ENCODE results near the gene LCN1.

LCN1 gene

DNA sequence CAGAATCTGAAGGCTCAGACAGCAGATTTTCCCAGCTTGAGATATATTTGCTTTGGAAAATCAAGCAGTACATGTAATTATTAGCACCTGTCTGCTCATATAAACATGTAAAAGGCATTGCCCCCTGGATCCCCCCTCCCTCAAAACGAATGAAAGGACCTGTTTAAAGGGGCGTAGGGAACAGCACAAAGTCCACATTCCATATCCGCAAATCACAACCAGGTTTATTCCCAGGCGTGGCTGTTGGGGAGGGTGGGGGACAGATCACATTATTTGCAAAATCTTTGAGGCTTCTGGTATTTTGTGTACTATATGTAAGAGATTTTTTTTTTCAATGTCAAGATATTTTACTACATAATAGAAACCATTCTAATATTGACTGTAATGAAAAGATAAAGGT, 29.5 kb upstream of the LCN1 start:
- no peak overlapping the region for H3K4me3 ChIP-seq (ENCODE audit: low read length)
- H3K27ac ChIP-seq (ENCODE audit: low read depth, low read length) = no peak overlapping the region
- no peak overlapping the region for H3K9ac ChIP-seq (ENCODE audit: low read length)
- peaks cover 3% of the 10 kb centered on the region for H3K36me3 ChIP-seq (ENCODE audit: control insufficient read depth, insufficient read depth, low read length)
- H3K4me1 ChIP-seq (ENCODE audit: control insufficient read depth, insufficient read depth, low read length) = no peaks in the 10 kb centered on the region
- H3K27me3 ChIP-seq (ENCODE audit: control insufficient read depth, insufficient read depth, low read length) = no peaks in the 10 kb centered on the region

DNA sequence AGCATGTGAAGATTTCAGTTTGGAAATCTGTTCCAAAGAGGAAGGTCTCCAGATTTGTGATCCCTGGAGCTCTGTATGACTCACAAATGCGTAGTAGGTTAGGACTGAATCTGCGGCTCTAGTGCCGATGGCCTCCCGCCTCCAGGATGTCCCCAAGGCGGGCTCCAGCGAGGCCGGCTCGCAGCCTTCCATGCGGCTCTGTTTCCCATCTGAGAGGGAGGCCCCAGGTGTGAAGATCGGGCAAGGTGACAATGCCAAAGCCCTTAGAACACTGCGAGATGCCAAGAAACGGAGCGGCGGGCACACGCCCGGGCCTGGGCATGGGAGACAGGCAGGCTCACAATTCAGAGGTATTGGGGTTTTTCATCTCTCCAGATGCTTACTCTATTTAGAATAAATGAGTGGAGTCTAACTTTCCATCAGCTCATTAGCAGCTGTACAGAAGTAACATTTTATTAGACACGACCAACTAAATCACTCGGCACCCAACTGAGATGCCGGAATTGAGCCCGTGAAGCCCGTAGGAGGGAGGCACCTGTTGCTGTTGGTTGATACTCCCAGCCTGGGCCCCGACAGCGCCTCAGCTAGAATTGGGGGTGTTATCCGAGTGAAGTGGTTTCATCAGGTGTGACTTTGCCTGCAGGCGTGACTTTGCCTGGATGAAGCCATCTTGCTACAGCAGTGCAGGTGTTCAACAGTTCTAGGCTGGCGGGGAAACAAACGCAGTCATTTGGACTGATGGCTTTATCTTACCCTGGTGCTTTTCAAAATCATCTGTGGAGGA, 28.2 kb upstream of the LCN1 start:
- Histone ChIP-seq H3K4me1 (ENCODE audit: control insufficient read depth, insufficient read depth, low read length) (no peaks in the 10 kb centered on the region), H3K36me3 (ENCODE audit: control insufficient read depth, insufficient read depth, low read length) (no peaks in the 10 kb centered on the region), H3K9ac (ENCODE audit: low read length) (no peak overlapping the region), H3K27ac (ENCODE audit: low read depth, low read length) (no peak overlapping the region), H3K4me3 (ENCODE audit: low read length) (no peak overlapping the region), H3K27me3 (ENCODE audit: control insufficient read depth, insufficient read depth, low read length) (no peaks in the 10 kb centered on the region)

DNA sequence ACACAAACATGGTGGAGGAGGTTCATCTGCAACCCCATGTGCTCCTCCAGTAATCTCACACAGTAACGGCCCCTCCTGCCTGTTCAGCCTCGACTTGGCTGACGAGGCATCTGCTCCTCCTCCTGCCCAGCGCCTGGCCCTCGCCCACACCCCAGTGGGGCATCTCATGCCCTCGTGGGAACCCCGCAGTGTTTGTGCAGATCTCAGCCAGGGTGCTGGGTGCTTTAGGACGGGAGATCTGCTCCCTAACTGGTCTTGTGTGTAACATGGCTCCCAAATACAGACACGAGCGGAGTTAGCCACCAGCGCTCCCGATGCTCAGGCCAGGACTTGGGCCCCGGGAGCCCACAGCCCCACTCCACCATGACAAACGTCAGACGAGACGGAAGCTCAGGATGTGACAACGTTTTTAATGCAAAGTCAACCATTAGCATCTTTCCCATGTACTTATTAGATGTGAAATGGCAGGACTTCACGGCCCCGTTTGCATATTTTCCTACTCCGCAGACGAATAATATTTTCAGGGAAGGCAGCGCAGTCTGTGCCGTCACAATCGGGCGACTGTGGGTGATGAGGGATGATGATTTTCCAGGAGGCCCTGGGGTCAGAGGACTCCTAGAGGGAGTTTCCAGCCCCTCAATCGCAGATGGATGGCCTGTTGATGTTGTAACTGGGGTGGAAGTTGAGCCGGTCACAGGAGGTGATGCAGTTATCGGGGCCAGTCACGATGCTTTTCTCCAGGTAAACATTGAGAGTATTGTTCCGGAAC, 26.3 kb upstream of the LCN1 start:
- Histone ChIP-seq H3K27ac (ENCODE audit: low read depth, low read length) (no peak overlapping the region), H3K4me1 (ENCODE audit: control insufficient read depth, insufficient read depth, low read length) (no peaks in the 10 kb centered on the region), H3K4me3 (ENCODE audit: low read length) (no peak overlapping the region), H3K27me3 (ENCODE audit: control insufficient read depth, insufficient read depth, low read length) (no peaks in the 10 kb centered on the region), H3K9ac (ENCODE audit: low read length) (no peak overlapping the region), H3K36me3 (ENCODE audit: control insufficient read depth, insufficient read depth, low read length) (no peaks in the 10 kb centered on the region)

DNA sequence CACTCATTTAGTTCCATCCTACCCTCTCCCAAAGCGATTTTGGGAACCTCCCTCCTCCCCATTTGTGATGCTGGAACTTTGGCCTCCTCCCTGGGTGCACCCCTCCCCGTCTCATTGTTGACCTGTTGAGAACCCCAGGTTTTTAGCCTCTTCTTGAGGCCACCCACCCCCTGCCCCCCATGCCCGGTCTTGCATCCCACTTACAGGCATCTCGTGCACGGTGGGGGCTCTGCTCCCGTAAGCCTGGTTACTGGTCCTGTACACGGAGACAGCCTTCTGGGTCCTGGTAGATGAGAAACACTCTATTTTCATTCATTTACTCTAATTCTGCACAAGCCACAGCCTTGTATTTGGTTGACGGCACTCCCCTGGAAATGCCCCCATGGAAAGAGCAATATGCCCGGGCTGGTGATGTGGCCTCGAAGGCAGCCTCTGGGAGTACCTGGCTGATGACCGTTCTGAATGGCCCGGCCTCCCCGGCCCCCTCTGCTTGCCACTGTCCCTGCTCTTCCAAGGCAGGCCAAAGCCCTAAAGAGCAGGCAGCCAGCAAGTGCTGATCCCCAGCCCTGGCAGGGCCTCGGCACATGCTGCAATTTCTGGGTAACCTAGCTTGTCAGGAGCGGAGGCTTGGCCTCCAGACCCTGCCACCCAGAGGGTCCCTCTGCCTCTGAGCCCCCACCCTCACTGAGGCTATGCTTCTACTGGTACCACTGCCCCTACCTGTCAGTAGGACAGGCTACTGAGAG, 22.7 kb upstream of the LCN1 start:
- H3K9ac ChIP-seq (ENCODE audit: low read length) = no peak overlapping the region
- H3K36me3 ChIP-seq (ENCODE audit: control insufficient read depth, insufficient read depth, low read length) = peaks cover 7% of the 10 kb centered on the region
- H3K27me3 ChIP-seq (ENCODE audit: control insufficient read depth, insufficient read depth, low read length) = no peaks in the 10 kb centered on the region
- peaks cover 8% of the 10 kb centered on the region for H3K4me1 ChIP-seq (ENCODE audit: control insufficient read depth, insufficient read depth, low read length)
- H3K27ac ChIP-seq (ENCODE audit: low read depth, low read length) = no peak overlapping the region
- no peak overlapping the region for H3K4me3 ChIP-seq (ENCODE audit: low read length)

DNA sequence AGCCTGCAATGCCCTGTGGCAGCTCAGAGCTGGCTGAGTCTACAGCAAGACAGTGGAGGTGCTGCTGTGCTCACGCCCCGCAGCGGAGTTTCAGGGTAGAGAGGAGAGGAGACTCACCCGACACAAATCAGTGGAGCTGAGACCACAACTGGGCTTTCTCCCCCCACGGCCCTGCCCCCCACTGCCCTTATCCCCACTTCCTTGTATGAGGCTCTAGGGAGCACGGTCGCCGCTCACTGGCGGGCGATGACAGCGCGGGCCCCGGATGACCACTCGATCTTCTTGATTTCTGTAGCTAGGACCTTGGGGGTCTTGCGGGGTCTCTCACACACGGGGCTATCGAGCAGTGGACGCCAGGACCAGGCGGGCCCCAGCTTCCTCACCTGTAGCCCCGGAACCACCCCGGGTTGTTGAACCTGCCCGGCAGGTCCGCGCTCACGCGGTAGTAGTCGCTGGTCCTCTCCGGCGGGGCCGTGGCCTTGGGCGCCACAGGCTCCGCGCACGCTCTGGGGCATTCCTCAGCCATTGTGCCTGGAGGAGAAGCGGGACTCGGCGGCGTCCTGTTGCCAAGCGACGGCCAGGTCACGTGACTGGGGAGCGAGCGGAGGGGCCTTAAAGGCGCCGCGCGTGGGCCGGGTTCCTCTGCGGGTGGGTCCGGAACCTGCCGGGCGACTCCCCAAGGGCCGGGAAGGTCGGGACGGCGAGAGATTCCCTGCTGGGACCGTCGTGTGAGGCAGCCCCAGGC, 21.7 kb upstream of the LCN1 start:
- Histone ChIP-seq H3K4me3 (ENCODE audit: low read length) (peak overlapping the region; percentile 75), H3K9ac (ENCODE audit: low read length) (peak overlapping the region; percentile 10), H3K36me3 (ENCODE audit: control insufficient read depth, insufficient read depth, low read length) (peaks cover 14% of the 10 kb centered on the region), H3K27me3 (ENCODE audit: control insufficient read depth, insufficient read depth, low read length) (no peaks in the 10 kb centered on the region), H3K27ac (ENCODE audit: low read depth, low read length) (peak overlapping the region; percentile 49), H3K4me1 (ENCODE audit: control insufficient read depth, insufficient read depth, low read length) (peaks cover 8% of the 10 kb centered on the region)

DNA sequence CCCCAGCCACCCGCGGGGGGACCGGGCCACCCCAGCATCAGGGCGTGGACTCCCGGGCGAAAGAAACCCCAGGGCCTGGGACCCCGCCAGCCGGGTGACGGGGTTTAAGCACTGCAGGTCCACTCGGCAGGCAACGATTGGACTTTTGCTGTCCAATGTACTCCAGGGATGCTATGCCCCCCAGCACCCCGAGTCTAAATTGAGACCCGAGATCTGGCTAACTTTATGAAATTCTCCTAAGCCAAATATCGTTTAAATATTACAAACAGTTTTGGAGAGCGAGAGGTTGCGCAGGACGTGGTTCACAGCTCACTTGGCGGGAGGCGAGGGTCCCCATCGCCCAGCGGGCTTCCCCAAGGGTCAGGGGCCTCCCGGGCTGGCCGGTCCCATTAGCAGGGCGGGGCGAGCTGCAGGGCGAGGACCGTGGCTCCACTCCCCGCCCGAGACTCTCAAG, 21.1 kb upstream of the LCN1 start:
- H3K4me1 ChIP-seq (ENCODE audit: control insufficient read depth, insufficient read depth, low read length) = peaks cover 8% of the 10 kb centered on the region
- H3K27ac ChIP-seq (ENCODE audit: low read depth, low read length) = peak overlapping the region; percentile 75
- H3K36me3 ChIP-seq (ENCODE audit: control insufficient read depth, insufficient read depth, low read length) = peaks cover 14% of the 10 kb centered on the region
- peak overlapping the region; percentile 75 for H3K4me3 ChIP-seq (ENCODE audit: low read length)
- H3K27me3 ChIP-seq (ENCODE audit: control insufficient read depth, insufficient read depth, low read length) = no peaks in the 10 kb centered on the region
- no peak overlapping the region for H3K9ac ChIP-seq (ENCODE audit: low read length)

DNA sequence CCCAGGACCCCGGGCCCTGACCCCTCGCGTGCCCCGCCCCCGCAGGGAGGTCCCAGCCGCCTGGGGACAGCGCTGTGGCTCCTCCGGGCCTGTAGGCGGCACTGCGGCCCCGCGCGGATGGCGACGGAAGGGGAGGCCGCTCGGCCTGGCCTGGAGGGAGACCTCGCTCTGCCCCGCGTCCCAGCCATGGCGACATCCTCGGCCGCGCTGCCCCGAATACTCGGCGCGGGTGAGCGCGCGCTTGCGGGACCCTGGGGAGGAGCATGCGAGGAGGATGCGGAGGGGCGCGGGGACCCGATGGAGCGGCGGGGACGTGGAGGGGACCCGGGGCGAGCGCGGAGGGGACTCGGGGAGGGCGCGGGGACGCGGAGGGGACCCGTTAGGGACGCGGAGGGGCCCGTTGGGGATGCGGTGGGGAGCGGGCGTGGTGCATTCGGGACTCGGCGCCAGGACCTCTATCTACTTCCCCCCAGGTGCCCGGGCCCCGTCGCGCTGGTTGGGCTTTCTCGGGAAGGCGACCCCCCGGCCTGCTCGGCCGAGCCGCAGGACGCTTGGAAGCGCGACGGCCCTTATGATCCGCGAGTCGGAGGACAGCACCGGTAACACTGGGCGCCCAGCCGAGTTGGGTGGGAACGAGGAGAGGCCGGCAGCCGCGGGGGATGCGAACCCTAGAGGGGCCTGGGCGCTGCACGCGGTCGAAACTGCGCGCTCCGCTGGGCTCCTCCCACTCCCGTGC, 20.5 kb upstream of the LCN1 start, which contains the start of gene MRPS2:
TSS of gene MRPS2 (plus strand) at position 158 of the 736 bp plus-strand sequence. CDS start at position 187, 29 bp downstream.
- peaks cover 8% of the 10 kb centered on the region for H3K4me1 ChIP-seq (ENCODE audit: control insufficient read depth, insufficient read depth, low read length)
- H3K9ac ChIP-seq (ENCODE audit: low read length) = peak within 1 kb of the TSS; percentile 67
- H3K4me3 ChIP-seq (ENCODE audit: low read length) = peak within 1 kb of the TSS; percentile 75
- peak within 1 kb of the TSS; percentile 75 for H3K27ac ChIP-seq (ENCODE audit: low read depth, low read length)
- no peaks in the 10 kb centered on the region for H3K27me3 ChIP-seq (ENCODE audit: control insufficient read depth, insufficient read depth, low read length)
- peaks cover 14% of the 10 kb centered on the region for H3K36me3 ChIP-seq (ENCODE audit: control insufficient read depth, insufficient read depth, low read length)

DNA sequence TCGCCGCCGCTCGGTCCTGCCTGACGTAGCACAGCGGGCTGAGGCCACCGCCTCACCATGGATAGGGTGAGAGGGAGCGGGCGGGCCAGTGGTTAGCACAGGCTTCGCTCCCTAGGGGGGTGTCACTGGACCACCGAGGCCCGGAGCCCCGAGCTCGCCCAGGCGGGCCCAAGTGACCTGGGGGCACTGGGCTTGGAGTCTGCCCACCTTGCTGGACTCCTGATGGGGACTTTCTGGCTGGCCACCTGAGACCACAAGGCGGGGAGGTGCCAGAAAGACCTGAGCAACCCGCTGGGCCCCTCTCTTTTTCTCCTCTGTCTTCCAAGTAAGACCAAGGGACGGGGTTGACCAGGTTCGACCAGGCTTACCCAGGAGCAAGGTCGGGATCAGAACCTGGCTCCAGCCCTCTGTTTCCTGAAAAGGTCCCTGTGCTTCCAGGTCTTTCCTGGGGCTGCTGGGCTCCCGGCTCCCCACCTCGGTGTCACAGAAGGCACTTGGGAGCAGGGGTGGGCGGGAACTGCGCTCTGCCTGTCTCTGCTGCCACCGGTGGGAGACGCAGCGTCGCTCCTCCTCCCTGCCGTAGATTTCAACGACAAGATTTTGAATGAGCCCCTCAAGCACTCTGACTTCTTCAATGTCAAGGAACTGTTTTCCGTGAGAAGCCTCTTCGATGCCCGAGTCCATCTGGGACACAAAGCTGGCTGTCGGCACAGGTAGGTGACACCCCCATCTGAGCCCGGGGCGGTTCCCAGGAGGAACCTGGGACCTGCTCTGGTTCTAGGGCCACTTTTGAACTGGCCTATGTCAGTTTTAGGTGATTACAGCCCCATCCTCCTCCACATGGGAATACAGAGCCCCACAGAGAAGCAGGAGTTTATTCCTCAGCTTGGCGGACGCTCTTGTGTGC, 19.7 kb upstream of the LCN1 start:
- peak overlapping the region; percentile 75 for H3K27ac ChIP-seq (ENCODE audit: low read depth, low read length)

DNA sequence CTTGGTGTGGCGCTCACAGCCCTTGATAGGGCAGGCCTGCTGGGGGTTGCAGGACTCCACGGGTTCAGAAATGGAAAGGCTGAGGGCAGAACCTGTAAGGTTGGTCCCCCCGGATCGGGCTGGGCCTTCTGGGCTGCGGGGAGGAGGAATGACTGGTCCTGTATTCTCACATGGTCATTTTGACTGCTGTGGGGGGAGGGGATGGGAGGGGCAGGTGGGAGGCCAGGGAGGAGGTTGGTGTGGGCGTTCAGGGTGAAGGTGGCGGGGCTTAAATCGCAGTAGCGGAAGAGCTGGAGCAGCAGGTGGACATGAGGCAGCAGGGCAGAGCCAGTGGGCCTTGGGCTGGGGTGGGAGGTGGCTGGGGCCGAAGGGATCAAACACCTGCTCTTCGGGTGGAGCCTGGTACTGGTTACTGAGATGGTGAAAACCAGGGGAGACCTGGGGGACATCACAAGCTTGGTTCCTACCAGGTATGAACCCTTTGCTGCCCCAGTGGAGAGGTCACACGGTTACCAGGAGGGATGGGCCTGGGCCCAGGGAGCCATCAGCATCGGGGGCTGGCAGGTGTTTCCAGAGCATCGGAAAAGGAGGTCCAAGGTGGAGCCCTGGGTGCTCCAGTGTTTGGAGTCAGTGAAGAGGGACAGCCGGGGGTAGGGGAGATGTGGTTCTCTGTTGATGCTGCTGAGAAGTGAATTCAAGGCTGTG, 18.9 kb upstream of the LCN1 start:
- Histone ChIP-seq H3K27me3 (ENCODE audit: control insufficient read depth, insufficient read depth, low read length) (no peaks in the 10 kb centered on the region), H3K4me1 (ENCODE audit: control insufficient read depth, insufficient read depth, low read length) (peaks cover 8% of the 10 kb centered on the region), H3K36me3 (ENCODE audit: control insufficient read depth, insufficient read depth, low read length) (peaks cover 14% of the 10 kb centered on the region), H3K9ac (ENCODE audit: low read length) (no peak overlapping the region), H3K27ac (ENCODE audit: low read depth, low read length) (no peak overlapping the region), H3K4me3 (ENCODE audit: low read length) (peak overlapping the region; percentile 75)

More for the DNA sequence above, 19.7 kb upstream of the LCN1 start:
- peak overlapping the region; percentile 67 for H3K9ac ChIP-seq (ENCODE audit: low read length)
- H3K36me3 ChIP-seq (ENCODE audit: control insufficient read depth, insufficient read depth, low read length) = peaks cover 14% of the 10 kb centered on the region
- peaks cover 8% of the 10 kb centered on the region for H3K4me1 ChIP-seq (ENCODE audit: control insufficient read depth, insufficient read depth, low read length)
- H3K4me3 ChIP-seq (ENCODE audit: low read length) = peak overlapping the region; percentile 75
- H3K27me3 ChIP-seq (ENCODE audit: control insufficient read depth, insufficient read depth, low read length) = no peaks in the 10 kb centered on the region

DNA sequence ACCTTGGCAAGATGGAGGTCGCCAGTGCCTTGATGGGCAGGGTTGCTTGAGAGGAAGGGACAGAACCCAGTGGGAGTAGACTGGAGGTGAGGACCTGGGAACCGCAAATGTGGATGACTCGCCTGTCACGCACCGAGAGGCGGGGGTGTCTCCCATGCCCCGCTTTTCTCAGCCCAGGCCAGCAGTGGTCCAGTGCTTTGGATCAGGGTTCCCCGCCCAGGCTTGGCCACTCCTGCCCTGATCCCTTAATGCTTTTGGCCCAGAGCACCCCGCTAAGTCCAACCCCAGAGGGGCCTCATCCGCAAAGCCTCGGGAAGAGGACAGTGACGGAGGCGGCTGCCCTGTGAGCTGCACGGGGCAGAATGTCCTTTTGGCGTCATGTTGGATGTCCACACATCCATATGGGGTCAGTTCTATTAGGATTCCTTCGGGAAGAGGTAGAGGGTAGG, 18.3 kb upstream of the LCN1 start:
- no peak overlapping the region for H3K4me3 ChIP-seq (ENCODE audit: low read length)
- peaks cover 8% of the 10 kb centered on the region for H3K4me1 ChIP-seq (ENCODE audit: control insufficient read depth, insufficient read depth, low read length)
- H3K27me3 ChIP-seq (ENCODE audit: control insufficient read depth, insufficient read depth, low read length) = no peaks in the 10 kb centered on the region
- H3K36me3 ChIP-seq (ENCODE audit: control insufficient read depth, insufficient read depth, low read length) = peaks cover 14% of the 10 kb centered on the region
- no peak overlapping the region for H3K27ac ChIP-seq (ENCODE audit: low read depth, low read length)
- no peak overlapping the region for H3K9ac ChIP-seq (ENCODE audit: low read length)

Measured in rectal smooth muscle tissue (tissue), 1 donor.